Suprapubic skin (tissue), 4 donors: Measurements from ENCODE around the gene RPA4. TPM values are rescaled to one million over a fixed set of nuclear protein-coding genes. Genes with fewer than 3 reads are reported as not detected.

Experiments
- DNase-seq, 2 donors: peaks; one replicate each; pipeline ENCODE4 v3.0.0-alpha.2; 2019; ENCODE audit warnings: low spot score in 2 of 2
- H3K27ac ChIP-seq: fragments of 200-600 bp; sonication (generic); one replicate; pipeline ENCODE4 v1.5.1; 2019
- H3K27me3 ChIP-seq: fragments of 200-600 bp; sonication (generic); one replicate; pipeline ENCODE4 v1.5.1; 2019
- H3K36me3 ChIP-seq: fragments of 200-600 bp; sonication (generic); one replicate; pipeline ENCODE4 v1.5.1; 2019
- H3K4me1 ChIP-seq: fragments of 200-600 bp; sonication (generic); one replicate; pipeline ENCODE4 v1.5.1; 2019
- H3K4me3 ChIP-seq: fragments of 200-600 bp; sonication (generic); one replicate; pipeline ENCODE4 v1.5.1; 2019; ENCODE audit warnings: mild to moderate bottlenecking
- H3K9me3 ChIP-seq: fragments of 200-600 bp; sonication (generic); one replicate; pipeline ENCODE4 v1.5.1; 2019
- CTCF ChIP-seq, 2 donors: fragments of 200-600 bp in 1 of 2; fragments of 450-650 bp in 1 of 2; sonication (generic) in 1 of 2; IDR thresholded peaks; one replicate each; pipeline ENCODE4 v1.5.1; 2016 to 2019; ENCODE audit warnings: antibody characterized with exemption in 2 of 2, mild to moderate bottlenecking in 1 of 2, moderate library complexity in 1 of 2
- EP300 ChIP-seq: sonication (generic); formaldehyde crosslinking; IDR thresholded peaks from one replicate; pipeline ENCODE4 v1.6.1; 2017; ENCODE audit warnings: antibody characterized with exemption
- POLR2A ChIP-seq, 2 donors: fragments of 450-650 bp; IDR thresholded peaks; one replicate each; pipeline ENCODE4 v1.6.1; 2017; ENCODE audit warnings: antibody characterized with exemption in 2 of 2, mild to moderate bottlenecking in 2 of 2, moderate library complexity in 2 of 2
- POLR2AphosphoS5 ChIP-seq, 3 donors: sonication (generic); formaldehyde crosslinking; IDR thresholded peaks; one replicate each; pipeline ENCODE4 v1.6.1; 2017; ENCODE audit warnings: antibody characterized with exemption in 3 of 3
- WGBS: methylation state at CpG from one replicate; pipeline ENCODE4 v1.1.5; 2018; 5-methylcytosine and 5-hydroxymethylcytosine counted together
- total RNA-seq, 4 donors: library from RNA; depleted of rRNA; stranded (reverse); fragments of >200 nt; gene quantifications; one replicate each; pipeline ENCODE4 v1.1.0, GENCODE V29; 2016

Gene RPA4
- total RNA-seq, 4 donors from 2014 or later = 0.52 to 5.1 (median 1.7) TPM

GRCh38 chrX:96918864-96919263, 35.2 kb downstream of the RPA4 start:
- H3K36me3 ChIP-seq = no peaks in the 10 kb centered on the region
- H3K9me3 ChIP-seq = no peaks in the 10 kb centered on the region
- WGBS = 82% methylated on average over 2 of the region's 2 CpGs
- no peak for DNase-seq
- TF ChIP-seq POLR2A (IDR thresholded peaks at IDR 0.05) (no peak), POLR2AphosphoS5 (IDR thresholded peaks at IDR 0.05) (no peak), CTCF (IDR thresholded peaks at IDR 0.05) (no peak), EP300 (no peak)
- no peak overlapping the region for H3K4me3 ChIP-seq
- no peaks in the 10 kb centered on the region for H3K4me1 ChIP-seq
- no peak overlapping the region for H3K27ac ChIP-seq
- no peaks in the 10 kb centered on the region for H3K27me3 ChIP-seq

- no peak overlapping the region for H3K4me3 ChIP-seq
- no peaks in the 10 kb centered on the region for H3K27me3 ChIP-seq
- no peaks in the 10 kb centered on the region for H3K9me3 ChIP-seq
- no peaks in the 10 kb centered on the region for H3K36me3 ChIP-seq
- TF ChIP-seq CTCF (IDR thresholded peaks at IDR 0.05) (no peak), POLR2AphosphoS5 (IDR thresholded peaks at IDR 0.05) (no peak), EP300 (no peak), POLR2A (IDR thresholded peaks at IDR 0.05) (no peak)
- no peak for DNase-seq
- H3K27ac ChIP-seq = no peak overlapping the region
- no peaks in the 10 kb centered on the region for H3K4me1 ChIP-seq
- WGBS = 91% methylated on average over 4 of the region's 4 CpGs
These were observed 36.0 kb downstream of the RPA4 start for GRCh38 chrX:96919672-96920071.

- 64% methylated on average over 3 of the region's 3 CpGs for WGBS
- H3K4me3 ChIP-seq = no peak overlapping the region
- H3K27ac ChIP-seq = no peak overlapping the region
- H3K9me3 ChIP-seq = no peaks in the 10 kb centered on the region
- no peaks in the 10 kb centered on the region for H3K4me1 ChIP-seq
- TF ChIP-seq CTCF (IDR thresholded peaks at IDR 0.05) = no peak
- no peak for TF ChIP-seq POLR2AphosphoS5 (IDR thresholded peaks at IDR 0.05)
- no peak for TF ChIP-seq POLR2A (IDR thresholded peaks at IDR 0.05)
- no peak for TF ChIP-seq EP300
- no peaks in the 10 kb centered on the region for H3K27me3 ChIP-seq
- no peak for DNase-seq
- H3K36me3 ChIP-seq = no peaks in the 10 kb centered on the region
These were observed 40.9 kb downstream of the RPA4 start for GRCh38 chrX:96924581-96924980.

- H3K27ac ChIP-seq = no peak overlapping the region
- H3K9me3 ChIP-seq = no peaks in the 10 kb centered on the region
- TF ChIP-seq POLR2AphosphoS5 (IDR thresholded peaks at IDR 0.05) (no peak), POLR2A (IDR thresholded peaks at IDR 0.05) (no peak), CTCF (IDR thresholded peaks at IDR 0.05) (no peak), EP300 (no peak)
- no peaks in the 10 kb centered on the region for H3K36me3 ChIP-seq
- no peak overlapping the region for H3K4me3 ChIP-seq
- H3K27me3 ChIP-seq = no peaks in the 10 kb centered on the region
- DNase-seq = no peak
- no peaks in the 10 kb centered on the region for H3K4me1 ChIP-seq
These were observed 45.3 kb downstream of the RPA4 start for GRCh38 chrX:96929036-96929435.

Other genes with a start within 250 kb of the RPA4 start
- 10 to 100 TPM; 17.5 to 38.7 (median 18.6) TPM for gene DIAPH2, start 199.1 kb upstream of the RPA4 start, total RNA-seq